Measurements from ENCODE around the gene ZMYND8. TPM values are rescaled to one million over a fixed set of nuclear protein-coding genes. Genes with fewer than 3 reads are reported as not detected.

Gene ZMYND8
- total and polyA plus RNA-seq, 10 of the 15 experiments (the other 5 are each of a cell fraction or from before 2014, with no cell fraction given) = 12.9 to 54.8 (median 23.1) TPM

DNA sequence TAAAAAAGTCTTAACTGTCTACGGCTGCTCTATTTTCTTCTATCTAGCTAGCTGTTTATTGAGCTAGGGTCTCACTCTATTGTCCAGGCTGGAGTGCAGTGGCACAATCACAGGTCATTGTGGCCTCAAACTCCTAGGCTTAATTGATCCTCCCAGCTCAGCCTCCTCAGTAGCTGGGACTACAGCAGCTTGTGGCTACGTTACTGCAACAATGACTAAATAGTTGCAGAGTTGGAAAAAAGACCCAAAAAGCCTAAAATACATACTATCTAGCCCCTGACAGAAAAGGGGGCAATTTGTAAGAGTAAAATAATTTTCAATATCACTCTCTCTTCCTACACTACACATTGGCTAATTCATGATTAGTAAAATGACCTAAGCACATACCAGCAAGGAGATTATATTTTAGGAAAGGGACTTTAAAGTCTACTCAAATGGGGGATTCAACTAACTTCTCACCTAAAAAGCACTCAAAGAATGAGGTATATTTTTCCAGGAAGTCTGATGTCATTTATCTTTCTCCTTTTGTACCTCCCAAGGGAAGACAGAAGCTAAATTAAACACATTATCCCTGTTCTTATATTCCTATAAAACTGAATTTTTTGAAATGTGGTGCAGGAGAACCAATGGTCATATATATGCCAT lies 82.8 kb downstream of the ZMYND8 start:
- FAIRE-seq = no peak
- in situ Hi-C loops (cut with MboI) = loop anchor here (10.0 kb wide), 1 partner anchor 111 kb away; no protein-coding TSS in a partner anchor
- peaks cover 30% of the 10 kb centered on the region for H3K79me2 ChIP-seq (ENCODE audit: control insufficient read depth, insufficient read depth, low read length)
- H4K20me1 ChIP-seq (ENCODE audit: control insufficient read depth, insufficient read depth) = no peaks in the 10 kb centered on the region
- ChIA-PET SMC1A (ENCODE audit: uncharacterized antibody, unreplicated experiment) (interaction anchor here (0.5 to 8.0 kb wide), 40 partner anchors 11 to 352 kb away, joined by 3 to 266 read pairs (median 5); partner anchors contain the start of gene ZMYND8), CTCF (interaction anchor here (0.5 to 9.7 kb wide), 52 partner anchors 9 to 404 kb away, joined by 3 to 344 read pairs (median 5); partner anchors contain the start of gene ZMYND8), POLR2A (interaction anchor here (0.7 to 4.3 kb wide), 14 partner anchors 11 to 233 kb away, joined by 3 to 30 read pairs (median 6); partner anchors contain the start of gene ZMYND8), RAD21 (ENCODE audit: unreplicated experiment) (interaction anchor here (0.7 to 6.6 kb wide), 31 partner anchors 8 to 347 kb away, joined by 3 to 247 read pairs (median 4); partner anchors contain the start of gene ZMYND8)
- BruUV-seq (replicated peaks) = no TSS peak
- peaks cover 28% of the 10 kb centered on the region for H3K4me1 ChIP-seq (ENCODE audit: control insufficient read depth, insufficient read depth, low read length)
- no peak overlapping the region for H3K9ac ChIP-seq (ENCODE audit: control insufficient read depth, insufficient read depth, low read length)
- peak overlapping the region; percentile 72 for H3K27ac ChIP-seq (ENCODE audit: control insufficient read depth, insufficient read depth)
- no peak for DNase-seq (ENCODE audit: low read depth, low spot score)
- ATAC-seq = no peak
- H2AFZ ChIP-seq (ENCODE audit: control insufficient read depth, low read depth, low read length) = no peak overlapping the region
- H3K27me3 ChIP-seq (replicated peaks in 1 of 2; ENCODE audit: control insufficient read depth in 2 of 2, insufficient read depth in 2 of 2, low read length in 1 of 2) = no peaks in the 10 kb centered on the region
- 68% methylated on average over 2 of the region's 2 CpGs for WGBS (ENCODE audit: insufficient coverage, insufficient replicate concordance, low lambda C conversion rate, missing lambda C conversion rate)
- no peaks in the 10 kb centered on the region for H3K9me3 ChIP-seq (replicated peaks; ENCODE audit: control insufficient read depth, insufficient read depth, low read length)
- peaks cover 19 to 20% of the 10 kb centered on the region in 2 experiments for H3K36me3 ChIP-seq (ENCODE audit: control insufficient read depth in 2 of 2, insufficient read depth in 2 of 2, low read length in 1 of 2)
- intact Hi-C loops (cut with micrococcal nuclease; ENCODE audit: unreplicated experiment) = loop anchor here (1.0 to 5.0 kb wide), 4 partner anchors 76 to 353 kb away; no protein-coding TSS in a partner anchor
- H3K4me2 ChIP-seq (ENCODE audit: control insufficient read depth, insufficient read depth) = no peak overlapping the region
- H3K4me3 ChIP-seq = 0 out of 2 replicates have a peak overlapping the region, but pooled peaks have one; percentile 33
- TF ChIP-seq SMAD1 (IDR thresholded peaks at IDR 0.05; ENCODE audit: low read depth, partially characterized antibody) (no peak), MYB (IDR thresholded peaks at IDR 0.05; ENCODE audit: borderline replicate concordance, low read depth, low read length) (no peak), CHD1 (IDR thresholded peaks at IDR 0.05; ENCODE audit: low read depth, low read length) (no peak), EP300 (IDR thresholded peaks at IDR 0.05; ENCODE audit: borderline replicate concordance in 1 of 2, control insufficient read depth in 1 of 2, low read depth in 2 of 2, low read length in 2 of 2) (no peak), SIN3A (IDR thresholded peaks at IDR 0.05; ENCODE audit: low read depth, low read length) (no peak), ATF7 (IDR thresholded peaks at IDR 0.05; ENCODE audit: low read depth) (no peak), EED (IDR thresholded peaks at IDR 0.05; ENCODE audit: low read depth) (no peak), STAT1 (conservative IDR thresholded peaks at IDR 0.05) (no peak), CREB1 (IDR thresholded peaks at IDR 0.05; ENCODE audit: low read depth) (no peak), TCF7 (IDR thresholded peaks at IDR 0.05; ENCODE audit: borderline replicate concordance) (no peak), CEBPB (IDR thresholded peaks at IDR 0.05; ENCODE audit: borderline replicate concordance in 1 of 2, low read depth in 2 of 2, low read length in 2 of 2) (no peak), FOXK2 (IDR thresholded peaks at IDR 0.05) (no peak), CBFB (IDR thresholded peaks at IDR 0.05; ENCODE audit: low read depth) (no peak), GABPA (IDR thresholded peaks at IDR 0.05; ENCODE audit: low read depth) (no peak), GATAD2B (conservative IDR thresholded peaks at IDR 0.05; ENCODE audit: low read depth) (no peak)
- TF ChIP-seq, protein P1, sequence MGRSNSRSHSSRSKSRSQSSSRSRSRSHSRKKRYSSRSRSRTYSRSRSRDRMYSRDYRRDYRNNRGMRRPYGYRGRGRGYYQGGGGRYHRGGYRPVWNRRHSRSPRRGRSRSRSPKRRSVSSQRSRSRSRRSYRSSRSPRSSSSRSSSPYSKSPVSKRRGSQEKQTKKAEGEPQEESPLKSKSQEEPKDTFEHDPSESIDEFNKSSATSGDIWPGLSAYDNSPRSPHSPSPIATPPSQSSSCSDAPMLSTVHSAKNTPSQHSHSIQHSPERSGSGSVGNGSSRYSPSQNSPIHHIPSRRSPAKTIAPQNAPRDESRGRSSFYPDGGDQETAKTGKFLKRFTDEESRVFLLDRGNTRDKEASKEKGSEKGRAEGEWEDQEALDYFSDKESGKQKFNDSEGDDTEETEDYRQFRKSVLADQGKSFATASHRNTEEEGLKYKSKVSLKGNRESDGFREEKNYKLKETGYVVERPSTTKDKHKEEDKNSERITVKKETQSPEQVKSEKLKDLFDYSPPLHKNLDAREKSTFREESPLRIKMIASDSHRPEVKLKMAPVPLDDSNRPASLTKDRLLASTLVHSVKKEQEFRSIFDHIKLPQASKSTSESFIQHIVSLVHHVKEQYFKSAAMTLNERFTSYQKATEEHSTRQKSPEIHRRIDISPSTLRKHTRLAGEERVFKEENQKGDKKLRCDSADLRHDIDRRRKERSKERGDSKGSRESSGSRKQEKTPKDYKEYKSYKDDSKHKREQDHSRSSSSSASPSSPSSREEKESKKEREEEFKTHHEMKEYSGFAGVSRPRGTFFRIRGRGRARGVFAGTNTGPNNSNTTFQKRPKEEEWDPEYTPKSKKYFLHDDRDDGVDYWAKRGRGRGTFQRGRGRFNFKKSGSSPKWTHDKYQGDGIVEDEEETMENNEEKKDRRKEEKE (IDR thresholded peaks at IDR 0.05) = no peak
- TF ChIP-seq, protein P2, sequence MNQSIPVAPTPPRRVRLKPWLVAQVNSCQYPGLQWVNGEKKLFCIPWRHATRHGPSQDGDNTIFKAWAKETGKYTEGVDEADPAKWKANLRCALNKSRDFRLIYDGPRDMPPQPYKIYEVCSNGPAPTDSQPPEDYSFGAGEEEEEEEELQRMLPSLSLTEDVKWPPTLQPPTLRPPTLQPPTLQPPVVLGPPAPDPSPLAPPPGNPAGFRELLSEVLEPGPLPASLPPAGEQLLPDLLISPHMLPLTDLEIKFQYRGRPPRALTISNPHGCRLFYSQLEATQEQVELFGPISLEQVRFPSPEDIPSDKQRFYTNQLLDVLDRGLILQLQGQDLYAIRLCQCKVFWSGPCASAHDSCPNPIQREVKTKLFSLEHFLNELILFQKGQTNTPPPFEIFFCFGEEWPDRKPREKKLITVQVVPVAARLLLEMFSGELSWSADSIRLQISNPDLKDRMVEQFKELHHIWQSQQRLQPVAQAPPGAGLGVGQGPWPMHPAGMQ (IDR thresholded peaks at IDR 0.05; ENCODE audit: borderline replicate concordance) = no peak
- TF ChIP-seq, protein P3, sequence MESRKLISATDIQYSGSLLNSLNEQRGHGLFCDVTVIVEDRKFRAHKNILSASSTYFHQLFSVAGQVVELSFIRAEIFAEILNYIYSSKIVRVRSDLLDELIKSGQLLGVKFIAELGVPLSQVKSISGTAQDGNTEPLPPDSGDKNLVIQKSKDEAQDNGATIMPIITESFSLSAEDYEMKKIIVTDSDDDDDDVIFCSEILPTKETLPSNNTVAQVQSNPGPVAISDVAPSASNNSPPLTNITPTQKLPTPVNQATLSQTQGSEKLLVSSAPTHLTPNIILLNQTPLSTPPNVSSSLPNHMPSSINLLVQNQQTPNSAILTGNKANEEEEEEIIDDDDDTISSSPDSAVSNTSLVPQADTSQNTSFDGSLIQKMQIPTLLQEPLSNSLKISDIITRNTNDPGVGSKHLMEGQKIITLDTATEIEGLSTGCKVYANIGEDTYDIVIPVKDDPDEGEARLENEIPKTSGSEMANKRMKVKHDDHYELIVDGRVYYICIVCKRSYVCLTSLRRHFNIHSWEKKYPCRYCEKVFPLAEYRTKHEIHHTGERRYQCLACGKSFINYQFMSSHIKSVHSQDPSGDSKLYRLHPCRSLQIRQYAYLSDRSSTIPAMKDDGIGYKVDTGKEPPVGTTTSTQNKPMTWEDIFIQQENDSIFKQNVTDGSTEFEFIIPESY (IDR thresholded peaks at IDR 0.05) = no peak

All from GM12878 (cell line).